Retinal pigment epithelial cell (primary cell): Measurements from ENCODE around the gene S1PR3.

Experiments
- DNase-seq: peaks from one replicate; pipeline ENCODE4 v3.0.0-alpha.2; 2010; ENCODE audit warnings: low read depth
- H3K4me3 ChIP-seq: 2 replicates; pipeline ENCODE4 v1.5.1; 2011; ENCODE audit warnings: mild to moderate bottlenecking, low read length, control low read depth, moderate library complexity
- CTCF ChIP-seq: conservative IDR thresholded peaks from 2 replicates; pipeline ENCODE4 v1.5.1; 2011; ENCODE audit warnings: low read depth, low read length, control low read depth, inconsistent platforms

The S1PR3 gene

GRCh38 chr9:88985616-88986015, 5.7 kb upstream of the S1PR3 start:
- no peak overlapping the region for H3K4me3 ChIP-seq
- TF ChIP-seq CTCF, result no peak

GRCh38 chr9:88986776-88987175, 4.5 kb upstream of the S1PR3 start:
- DNase-seq, result no peak
- H3K4me3 ChIP-seq, result no peak overlapping the region
- no peak for TF ChIP-seq CTCF

More at GRCh38 chr9:88985616-88986015, 5.7 kb upstream of the S1PR3 start:
- no peak for DNase-seq

- TF ChIP-seq CTCF, result no peak
- DNase-seq, result no peak
- no peak overlapping the region for H3K4me3 ChIP-seq
These were observed 3.6 kb upstream of the S1PR3 start for GRCh38 chr9:88987661-88988060.

GRCh38 chr9:88988796-88989641, 2.2 kb upstream of the S1PR3 start:
- no peak for DNase-seq
- no peak overlapping the region for H3K4me3 ChIP-seq
- no peak for TF ChIP-seq CTCF

GRCh38 chr9:88990041-88990728, 1.1 kb upstream of the S1PR3 start:
- H3K4me3 ChIP-seq, result no peak overlapping the region
- TF ChIP-seq CTCF, result no peak
- no peak for DNase-seq

GRCh38 chr9:88990729-88991065, 571 bp upstream of the S1PR3 start:
- TF ChIP-seq CTCF, result peak; percentile 15
- no peak for DNase-seq
- H3K4me3 ChIP-seq, result peak overlapping the region; percentile 60

- H3K4me3 ChIP-seq, result no peak overlapping the region
- DNase-seq, result no peak
- TF ChIP-seq CTCF, result no peak
These were observed 1.3 kb downstream of the S1PR3 start for GRCh38 chr9:88992556-88992955.
